ENCODE data around the gene KLHL10. TPM values are rescaled to one million over a fixed set of nuclear protein-coding genes. Genes with fewer than 3 reads are reported as not detected.
A peak's percentile ranks its signal among the peaks of the same experiment; 100 is the strongest.

The KLHL10 gene
- total and polyA plus RNA-seq, 9 of the 15 experiments (the other 6 are each of a cell fraction or from before 2014, with no cell fraction given): 0.06 to 0.56 (median 0.12) TPM; not detected in 5

DNA sequence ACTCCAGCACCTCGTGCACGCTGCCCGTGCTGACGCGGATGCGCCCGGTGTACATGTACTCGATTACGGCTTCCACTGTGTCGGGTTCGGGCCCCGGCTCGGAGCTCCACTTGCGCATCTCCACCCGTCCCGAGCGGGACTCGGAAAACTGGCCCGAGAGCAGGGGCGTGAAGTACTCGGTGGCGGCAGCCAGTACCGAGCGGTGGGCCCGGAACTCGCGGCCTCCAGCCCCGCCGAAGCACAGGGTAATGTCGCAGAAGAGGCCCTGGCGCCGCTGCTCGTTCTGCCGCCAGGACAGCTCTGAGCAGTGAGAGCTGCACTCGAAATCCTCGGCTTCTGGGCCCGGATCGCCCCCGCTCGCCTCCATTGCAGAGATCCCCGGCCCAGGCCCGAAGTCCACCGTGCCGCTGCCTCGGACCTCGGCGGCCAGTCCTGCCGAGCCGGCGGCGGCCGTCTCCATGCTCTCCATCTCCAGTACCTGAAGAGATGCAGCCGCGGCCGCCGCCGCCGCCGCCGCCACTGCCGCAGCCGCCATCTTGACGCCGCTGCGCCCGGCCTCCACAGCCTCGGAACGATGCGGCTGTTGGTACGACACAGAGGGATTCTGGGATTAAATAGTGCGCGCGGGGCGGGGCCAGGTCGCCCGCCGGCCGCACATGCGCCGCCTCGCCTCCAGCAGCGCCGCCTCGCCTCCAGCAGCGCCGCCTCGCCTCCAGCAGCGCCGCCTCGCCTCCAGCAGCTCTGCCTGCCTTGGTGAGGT, 27.4 kb downstream of the KLHL10 start, which contains the start of gene KLHL11 (continued):
- TF ChIP-seq JUND (IDR thresholded peaks at IDR 0.05; ENCODE audit: borderline replicate concordance, low read depth, low read length) (no peak), JUND (tag; IDR thresholded peaks at IDR 0.05; ENCODE audit: borderline replicate concordance, low read depth, low read length) (no peak; the same call in 2 of the 3 replicates), USF2 (CRISPR knock-in tag; IDR thresholded peaks at IDR 0.05) (no peak), JUN (IDR thresholded peaks at IDR 0.05; ENCODE audit: borderline replicate concordance, low read depth, low read length) (no peak), JUN (CRISPR knock-in tag; IDR thresholded peaks at IDR 0.05; ENCODE audit: borderline replicate concordance) (no peak), ZNF507 (tag; conservative IDR thresholded peaks at IDR 0.05) (no peak), MAFG (tag; conservative IDR thresholded peaks at IDR 0.05) (no peak), ZNF263 (CRISPR knock-in tag; IDR thresholded peaks at IDR 0.05; ENCODE audit: borderline replicate concordance) (no peak), PHF20 (IDR thresholded peaks at IDR 0.05; ENCODE audit: partially characterized antibody) (no peak), PURB (CRISPR knock-in tag; IDR thresholded peaks at IDR 0.05; ENCODE audit: low read depth) (no peak), ZNF444 (CRISPR knock-in tag; IDR thresholded peaks at IDR 0.05) (no peak), NONO (IDR thresholded peaks at IDR 0.05; ENCODE audit: low read depth in 2 of 2, low read length in 1 of 2) (peak; percentile 62 to 88; a peak in 3 of 4 replicates), ZNF583 (CRISPR knock-in tag; IDR thresholded peaks at IDR 0.05) (no peak), ZBTB8A (IDR thresholded peaks at IDR 0.05; ENCODE audit: partially characterized antibody) (no peak), RBBP5 (IDR thresholded peaks at IDR 0.05; ENCODE audit: borderline replicate concordance, insufficient read depth, low read length, poor library complexity, severe bottlenecking) (peak; percentile 60), SAFB2 (IDR thresholded peaks at IDR 0.05; ENCODE audit: borderline replicate concordance, low read depth, low read length, severe bottlenecking) (no peak), RBM15 (IDR thresholded peaks at IDR 0.05; ENCODE audit: insufficient read depth, low read length) (0 out of 2 replicates have a peak, but pooled peaks have one; percentile 31), SMARCC2 (IDR thresholded peaks at IDR 0.05; ENCODE audit: low read depth) (no peak)
- TF ChIP-seq, protein P1, sequence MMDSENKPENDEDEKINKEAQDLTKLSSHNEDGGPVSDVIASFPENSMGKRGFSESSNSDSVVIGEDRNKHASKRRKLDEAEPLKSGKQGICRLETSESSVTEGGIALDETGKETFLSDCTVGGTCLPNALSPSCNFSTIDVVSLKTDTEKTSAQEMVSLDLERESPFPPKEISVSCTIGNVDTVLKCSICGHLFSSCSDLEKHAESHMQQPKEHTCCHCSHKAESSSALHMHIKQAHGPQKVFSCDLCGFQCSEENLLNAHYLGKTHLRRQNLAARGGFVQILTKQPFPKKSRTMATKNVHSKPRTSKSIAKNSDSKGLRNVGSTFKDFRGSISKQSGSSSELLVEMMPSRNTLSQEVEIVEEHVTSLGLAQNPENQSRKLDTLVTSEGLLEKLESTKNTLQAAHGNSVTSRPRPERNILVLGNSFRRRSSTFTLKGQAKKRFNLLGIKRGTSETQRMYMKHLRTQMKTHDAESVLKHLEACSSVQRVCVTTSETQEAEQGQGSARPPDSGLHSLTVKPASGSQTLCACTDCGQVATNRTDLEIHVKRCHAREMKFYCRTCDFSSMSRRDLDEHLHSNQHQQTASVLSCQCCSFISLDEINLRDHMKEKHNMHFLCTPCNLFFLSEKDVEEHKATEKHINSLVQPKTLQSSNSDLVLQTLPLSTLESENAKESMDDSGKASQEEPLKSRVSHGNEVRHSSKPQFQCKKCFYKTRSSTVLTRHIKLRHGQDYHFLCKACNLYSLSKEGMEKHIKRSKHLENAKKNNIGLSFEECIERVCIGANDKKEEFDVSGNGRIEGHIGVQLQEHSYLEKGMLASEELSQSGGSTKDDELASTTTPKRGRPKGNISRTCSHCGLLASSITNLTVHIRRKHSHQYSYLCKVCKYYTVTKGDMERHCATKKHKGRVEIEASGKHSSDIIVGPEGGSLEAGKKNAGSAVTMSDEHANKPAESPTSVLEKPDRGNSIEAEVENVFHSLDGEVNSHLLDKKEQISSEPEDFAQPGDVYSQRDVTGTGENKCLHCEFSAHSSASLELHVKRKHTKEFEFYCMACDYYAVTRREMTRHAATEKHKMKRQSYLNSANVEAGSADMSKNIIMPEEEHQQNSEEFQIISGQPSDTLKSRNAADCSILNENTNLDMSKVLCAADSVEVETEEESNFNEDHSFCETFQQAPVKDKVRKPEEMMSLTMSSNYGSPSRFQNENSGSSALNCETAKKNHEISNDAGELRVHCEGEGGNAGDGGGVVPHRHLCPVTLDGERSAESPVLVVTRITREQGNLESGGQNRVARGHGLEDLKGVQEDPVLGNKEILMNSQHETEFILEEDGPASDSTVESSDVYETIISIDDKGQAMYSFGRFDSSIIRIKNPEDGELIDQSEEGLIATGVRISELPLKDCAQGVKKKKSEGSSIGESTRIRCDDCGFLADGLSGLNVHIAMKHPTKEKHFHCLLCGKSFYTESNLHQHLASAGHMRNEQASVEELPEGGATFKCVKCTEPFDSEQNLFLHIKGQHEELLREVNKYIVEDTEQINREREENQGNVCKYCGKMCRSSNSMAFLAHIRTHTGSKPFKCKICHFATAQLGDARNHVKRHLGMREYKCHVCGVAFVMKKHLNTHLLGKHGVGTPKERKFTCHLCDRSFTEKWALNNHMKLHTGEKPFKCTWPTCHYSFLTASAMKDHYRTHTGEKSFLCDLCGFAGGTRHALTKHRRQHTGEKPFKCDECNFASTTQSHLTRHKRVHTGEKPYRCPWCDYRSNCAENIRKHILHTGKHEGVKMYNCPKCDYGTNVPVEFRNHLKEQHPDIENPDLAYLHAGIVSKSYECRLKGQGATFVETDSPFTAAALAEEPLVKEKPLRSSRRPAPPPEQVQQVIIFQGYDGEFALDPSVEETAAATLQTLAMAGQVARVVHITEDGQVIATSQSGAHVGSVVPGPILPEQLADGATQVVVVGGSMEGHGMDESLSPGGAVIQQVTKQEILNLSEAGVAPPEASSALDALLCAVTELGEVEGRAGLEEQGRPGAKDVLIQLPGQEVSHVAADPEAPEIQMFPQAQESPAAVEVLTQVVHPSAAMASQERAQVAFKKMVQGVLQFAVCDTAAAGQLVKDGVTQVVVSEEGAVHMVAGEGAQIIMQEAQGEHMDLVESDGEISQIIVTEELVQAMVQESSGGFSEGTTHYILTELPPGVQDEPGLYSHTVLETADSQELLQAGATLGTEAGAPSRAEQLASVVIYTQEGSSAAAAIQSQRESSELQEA (IDR thresholded peaks at IDR 0.05; ENCODE audit: low read depth): no peak

Data from K562 (cell line).